H1 (cell line): ENCODE measurements around the gene ENSA.

Source experiments
- BCL11A ChIP-seq, 2 experiments: IDR thresholded peaks; one replicate each; pipeline ENCODE4 v1.6.1; 2011; ENCODE audit warnings: low read depth in 2 of 2, low read length in 2 of 2, mild to moderate bottlenecking in 2 of 2
- NRF1 ChIP-seq: IDR thresholded peaks from 2 replicates; pipeline ENCODE4 v1.6.1; 2011; ENCODE audit warnings: mild to moderate bottlenecking, low read depth, low read length, improper control_type of control experiment
- POLR2A ChIP-seq, 2 experiments: IDR thresholded peaks; 1 replicate in 1 of 2; 2 replicates in 1 of 2; pipeline ENCODE4 v1.6.1; 2011; ENCODE audit warnings: low read depth in 2 of 2, low read length in 2 of 2, mild to moderate bottlenecking in 2 of 2; ENCODE audit errors: control extremely low read depth in 1 of 2
- RAD21 ChIP-seq, 2 experiments: IDR thresholded peaks in 1 of 2; conservative IDR thresholded peaks in 1 of 2; 2 replicates each; pipeline ENCODE4 v1.6.1; 2011; ENCODE audit warnings: low read depth in 2 of 2, low read length in 2 of 2, improper control_type of control experiment in 1 of 2, inconsistent platforms in 1 of 2, mild to moderate bottlenecking in 1 of 2, moderate library complexity in 1 of 2
- RFX5 ChIP-seq: IDR thresholded peaks from 2 replicates; pipeline ENCODE4 v1.6.1; 2011; ENCODE audit warnings: low read depth, low read length, improper control_type of control experiment, borderline replicate concordance
- SIX5 ChIP-seq: IDR thresholded peaks from 2 replicates; pipeline ENCODE4 v1.6.1; 2011; ENCODE audit warnings: mild to moderate bottlenecking, low read depth, low read length
- SRF ChIP-seq: IDR thresholded peaks from 2 replicates; pipeline ENCODE4 v1.6.1; 2011; ENCODE audit warnings: mild to moderate bottlenecking, low read depth, low read length, moderate library complexity
- ZNF274 ChIP-seq: IDR thresholded peaks from 2 replicates; pipeline ENCODE4 v1.7.0; 2012; ENCODE audit warnings: low read length, borderline replicate concordance; ENCODE audit errors: extremely low read depth
- TF ChIP-seq, protein P1 (sequence below): IDR thresholded peaks from 2 replicates; pipeline ENCODE4 v1.6.1; 2011; ENCODE audit warnings: low read length, improper control_type of control experiment
- TF ChIP-seq, protein P2 (sequence below), 3 experiments: IDR thresholded peaks; 1 replicate in 2 of 3; 2 replicates in 1 of 3; pipeline versions ENCODE4 v1.5.1 to v1.6.1; 2011; ENCODE audit warnings: low read length in 3 of 3, mild to moderate bottlenecking in 3 of 3, inconsistent platforms in 2 of 3, low read depth in 1 of 3, moderate library complexity in 1 of 3; ENCODE audit not compliant: insufficient read depth in 1 of 3; ENCODE audit errors: control extremely low read depth in 1 of 3
- TF ChIP-seq, protein P3 (sequence below): IDR thresholded peaks from 2 replicates; pipeline ENCODE4 v1.6.1; 2012; ENCODE audit warnings: low read length, inconsistent platforms

DNA sequence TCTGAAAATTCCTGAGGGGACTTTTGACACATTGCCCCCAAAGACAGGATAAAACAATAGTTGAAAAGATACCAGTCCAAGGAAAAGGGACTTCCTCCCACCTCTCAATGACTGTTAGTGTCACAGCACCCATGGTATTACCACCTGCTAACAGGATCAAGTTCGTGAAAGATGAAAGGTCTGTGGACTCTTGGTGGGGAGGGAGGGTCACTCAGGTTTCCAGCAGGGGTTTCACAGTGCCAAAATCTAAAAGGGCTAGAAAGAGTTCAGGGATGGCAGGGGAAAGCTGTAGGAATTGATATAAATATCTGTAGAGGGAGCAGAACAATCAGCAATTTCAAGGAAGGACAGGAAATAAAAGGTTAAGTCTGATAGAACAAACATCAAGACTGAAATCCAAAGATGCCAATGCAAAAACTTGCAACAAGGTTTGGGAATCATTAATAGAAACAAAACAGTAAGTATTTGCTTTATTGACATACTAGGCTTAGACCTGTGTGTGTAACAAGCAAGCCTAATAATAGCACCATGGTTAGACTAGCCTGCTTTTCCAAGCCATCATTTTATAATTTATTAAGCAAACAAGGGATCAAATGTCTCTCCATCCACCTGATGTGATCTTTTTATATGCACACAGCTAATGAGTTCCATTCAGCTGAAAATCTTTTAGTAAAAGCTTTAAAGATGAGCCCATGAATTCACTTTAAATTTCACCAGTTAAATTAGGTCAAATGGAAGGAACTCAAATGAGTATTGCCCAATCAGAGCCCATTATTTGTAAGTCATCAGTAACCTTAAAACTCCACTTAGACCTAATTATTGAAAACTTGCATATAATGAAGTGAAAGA is 53.7 kb downstream of the ENSA start:
- no peak for TF ChIP-seq BCL11A (IDR thresholded peaks at IDR 0.05; ENCODE audit: low read depth in 2 of 2, low read length in 2 of 2)
- TF ChIP-seq, protein P1, sequence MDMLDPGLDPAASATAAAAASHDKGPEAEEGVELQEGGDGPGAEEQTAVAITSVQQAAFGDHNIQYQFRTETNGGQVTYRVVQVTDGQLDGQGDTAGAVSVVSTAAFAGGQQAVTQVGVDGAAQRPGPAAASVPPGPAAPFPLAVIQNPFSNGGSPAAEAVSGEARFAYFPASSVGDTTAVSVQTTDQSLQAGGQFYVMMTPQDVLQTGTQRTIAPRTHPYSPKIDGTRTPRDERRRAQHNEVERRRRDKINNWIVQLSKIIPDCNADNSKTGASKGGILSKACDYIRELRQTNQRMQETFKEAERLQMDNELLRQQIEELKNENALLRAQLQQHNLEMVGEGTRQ, result no peak
- TF ChIP-seq ZNF274, result no peak
- no peak for TF ChIP-seq SRF
- no peak for TF ChIP-seq NRF1
- TF ChIP-seq RFX5, result no peak
- no peak for TF ChIP-seq SIX5
- no peak; a peak in 2 of 3 replicates for TF ChIP-seq POLR2A (IDR thresholded peaks at IDR 0.05; ENCODE audit: control extremely low read depth in 1 of 2, low read depth in 2 of 2, low read length in 2 of 2)
- TF ChIP-seq, protein P2, sequence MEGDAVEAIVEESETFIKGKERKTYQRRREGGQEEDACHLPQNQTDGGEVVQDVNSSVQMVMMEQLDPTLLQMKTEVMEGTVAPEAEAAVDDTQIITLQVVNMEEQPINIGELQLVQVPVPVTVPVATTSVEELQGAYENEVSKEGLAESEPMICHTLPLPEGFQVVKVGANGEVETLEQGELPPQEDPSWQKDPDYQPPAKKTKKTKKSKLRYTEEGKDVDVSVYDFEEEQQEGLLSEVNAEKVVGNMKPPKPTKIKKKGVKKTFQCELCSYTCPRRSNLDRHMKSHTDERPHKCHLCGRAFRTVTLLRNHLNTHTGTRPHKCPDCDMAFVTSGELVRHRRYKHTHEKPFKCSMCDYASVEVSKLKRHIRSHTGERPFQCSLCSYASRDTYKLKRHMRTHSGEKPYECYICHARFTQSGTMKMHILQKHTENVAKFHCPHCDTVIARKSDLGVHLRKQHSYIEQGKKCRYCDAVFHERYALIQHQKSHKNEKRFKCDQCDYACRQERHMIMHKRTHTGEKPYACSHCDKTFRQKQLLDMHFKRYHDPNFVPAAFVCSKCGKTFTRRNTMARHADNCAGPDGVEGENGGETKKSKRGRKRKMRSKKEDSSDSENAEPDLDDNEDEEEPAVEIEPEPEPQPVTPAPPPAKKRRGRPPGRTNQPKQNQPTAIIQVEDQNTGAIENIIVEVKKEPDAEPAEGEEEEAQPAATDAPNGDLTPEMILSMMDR (IDR thresholded peaks at IDR 0.05; ENCODE audit: control extremely low read depth in 1 of 3, insufficient read depth in 1 of 3, low read depth in 1 of 3, low read length in 3 of 3), result no peak
- no peak for TF ChIP-seq RAD21 (IDR thresholded peaks at IDR 0.05 in 1 of 2, conservative IDR thresholded peaks at IDR 0.05 in 1 of 2; ENCODE audit: low read depth in 2 of 2, low read length in 2 of 2)
- TF ChIP-seq, protein P3, sequence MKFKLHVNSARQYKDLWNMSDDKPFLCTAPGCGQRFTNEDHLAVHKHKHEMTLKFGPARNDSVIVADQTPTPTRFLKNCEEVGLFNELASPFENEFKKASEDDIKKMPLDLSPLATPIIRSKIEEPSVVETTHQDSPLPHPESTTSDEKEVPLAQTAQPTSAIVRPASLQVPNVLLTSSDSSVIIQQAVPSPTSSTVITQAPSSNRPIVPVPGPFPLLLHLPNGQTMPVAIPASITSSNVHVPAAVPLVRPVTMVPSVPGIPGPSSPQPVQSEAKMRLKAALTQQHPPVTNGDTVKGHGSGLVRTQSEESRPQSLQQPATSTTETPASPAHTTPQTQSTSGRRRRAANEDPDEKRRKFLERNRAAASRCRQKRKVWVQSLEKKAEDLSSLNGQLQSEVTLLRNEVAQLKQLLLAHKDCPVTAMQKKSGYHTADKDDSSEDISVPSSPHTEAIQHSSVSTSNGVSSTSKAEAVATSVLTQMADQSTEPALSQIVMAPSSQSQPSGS, result no peak
